ENCODE data around the gene SORCS1. TPM values are rescaled to one million over a fixed set of nuclear protein-coding genes. Genes with fewer than 3 reads are reported as not detected.

Gene SORCS1
- total and polyA plus RNA-seq, 2 of the 8 experiments (the other 6 are each of a cell fraction or from before 2014, with no cell fraction given), result 4.1 to 4.6 TPM

- Histone ChIP-seq H3K4me1 (replicated peaks in 1 of 4; ENCODE audit: control insufficient read depth in 3 of 4, insufficient read depth in 4 of 4, low read length in 3 of 4) (peaks cover 0 to 9% (median 1%) of the 10 kb centered on the region in 4 experiments; a peak in 2 of 7 replicates), H3K23ac (ENCODE audit: insufficient read length) (no peak overlapping the region), H2BK120ac (replicated peaks; ENCODE audit: low read depth, low read length) (no peak overlapping the region), H3K79me1 (ENCODE audit: low read depth, low read length) (no peaks in the 10 kb centered on the region), H2BK20ac (ENCODE audit: low read length) (no peak overlapping the region), H3K9ac (replicated peaks in 1 of 4; ENCODE audit: extremely low read depth in 1 of 4, low read depth in 3 of 4, low read length in 3 of 4) (no peak overlapping the region), H3K36me3 (ENCODE audit: control insufficient read depth in 2 of 4, insufficient read depth in 4 of 4, low read length in 3 of 4) (no peaks in the 10 kb centered on the region), H2BK12ac (ENCODE audit: low read depth, low read length) (no peak overlapping the region), H2BK5ac (ENCODE audit: low read depth, low read length) (no peak overlapping the region), H3K27me3 (replicated peaks in 1 of 4; ENCODE audit: control insufficient read depth in 3 of 4, extremely low read depth in 1 of 4, insufficient read depth in 3 of 4, low read length in 3 of 4) (no peaks in the 10 kb centered on the region), H3K27ac (ENCODE audit: low read depth, low read length) (no peak overlapping the region), H3K23me2 (ENCODE audit: low read depth, low read length) (no peaks in the 10 kb centered on the region), H3K4me3 (ENCODE audit: extremely low read depth in 1 of 4, insufficient read depth in 2 of 4, low read depth in 3 of 4, low read length in 4 of 4) (no peak overlapping the region), H3K18ac (ENCODE audit: extremely low read depth, low read length) (no peak overlapping the region), H3K56ac (replicated peaks; ENCODE audit: insufficient read length, low read depth, low read length) (no peak overlapping the region), H4K91ac (replicated peaks; ENCODE audit: insufficient read length, low read length) (no peak overlapping the region), H3K14ac (ENCODE audit: insufficient read length) (no peak overlapping the region), H3K9me3 (ENCODE audit: insufficient read depth in 2 of 2, low read depth in 1 of 2, low read length in 1 of 2) (no peaks in the 10 kb centered on the region), H4K20me1 (replicated peaks in 1 of 2; ENCODE audit: control insufficient read depth in 1 of 2, insufficient read depth in 2 of 2, low read length in 2 of 2) (no peaks in the 10 kb centered on the region), H3K79me2 (ENCODE audit: control insufficient read depth in 1 of 2, insufficient read depth in 2 of 2, low read length in 2 of 2) (no peaks in the 10 kb centered on the region), H2BK15ac (ENCODE audit: low read length) (no peak overlapping the region), H4K5ac (ENCODE audit: insufficient read length, low read depth, low read length) (no peak overlapping the region), H3K4ac (replicated peaks; ENCODE audit: insufficient read length, low read depth, low read length) (no peak overlapping the region), H2AFZ (ENCODE audit: low read length) (no peak overlapping the region), H2AK5ac (ENCODE audit: low read depth, low read length) (no peak overlapping the region), H3K4me2 (ENCODE audit: insufficient read depth in 1 of 2, low read depth in 2 of 2, low read length in 2 of 2) (no peak overlapping the region), H4K8ac (ENCODE audit: extremely low read depth, insufficient read depth, low read length) (no peak overlapping the region)
- POLR2A ChIA-PET (ENCODE audit: partially characterized antibody), result no interaction called here
- DNase-seq (ENCODE audit: low read depth in 1 of 2, low spot score in 2 of 2) (no peak), FAIRE-seq (no peak)
- CTCF ChIA-PET (ENCODE audit: partially characterized antibody), result interaction anchor here (1.7 kb wide), 1 partner anchor 13 kb away, joined by 3 read pairs; no protein-coding TSS in a partner anchor
- TF ChIP-seq TAF7 (optimal IDR thresholded peaks at IDR 0.05; ENCODE audit: borderline replicate concordance, low read depth, low read length) (no peak), CHD2 (IDR thresholded peaks at IDR 0.05; ENCODE audit: low read length) (no peak), JUND (IDR thresholded peaks at IDR 0.05; ENCODE audit: low read length) (no peak), KDM4A (IDR thresholded peaks at IDR 0.05; ENCODE audit: low read depth, low read length, severe bottlenecking) (no peak), GTF2F1 (IDR thresholded peaks at IDR 0.05; ENCODE audit: borderline replicate concordance, low read depth, low read length) (no peak), CTCF (IDR thresholded peaks at IDR 0.05; ENCODE audit: control extremely low read depth in 1 of 3, insufficient read depth in 1 of 3, low read depth in 1 of 3, low read length in 3 of 3) (no peak), POLR2A (IDR thresholded peaks at IDR 0.05; ENCODE audit: control extremely low read depth in 1 of 2, low read depth in 2 of 2, low read length in 2 of 2) (no peak), POU5F1 (IDR thresholded peaks at IDR 0.05; ENCODE audit: low read depth, low read length) (no peak)
- WGBS, 2 experiments (ENCODE audit: extremely low coverage in 1 of 2, insufficient coverage in 1 of 2, insufficient read length in 1 of 2, insufficient replicate concordance in 2 of 2, low coverage in 1 of 2, low lambda C conversion rate in 2 of 2, missing lambda C conversion rate in 1 of 2), result 97% methylated on average over 3 of the region's 3 CpGs; no CpG with 5 or more reads in 1 of the 2 experiments
Observed at GRCh38 chr10:106959521-106959920, 205.0 kb downstream of the SORCS1 start.
